ACHN (cell line): Measurements from ENCODE around the gene HES3.
A peak's percentile ranks its signal among the peaks of the same experiment; 100 is the strongest.

ENCODE experiments used
- DNase-seq: peaks from one replicate; pipeline ENCODE4 v3.0.0-alpha.2; 2015
- in situ Hi-C: cut with HindIII; loops from 2 replicates; pipeline ENCODE4 v1.10.0; 2017; ENCODE audit warnings: low sequenced_read_pairs, low pct_ligation_motif_present, low pct_unique_long_range_greater_than_20kb

The HES3 gene, protein sequence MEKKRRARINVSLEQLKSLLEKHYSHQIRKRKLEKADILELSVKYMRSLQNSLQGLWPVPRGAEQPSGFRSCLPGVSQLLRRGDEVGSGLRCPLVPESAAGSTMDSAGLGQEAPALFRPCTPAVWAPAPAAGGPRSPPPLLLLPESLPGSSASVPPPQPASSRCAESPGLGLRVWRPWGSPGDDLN

DNA sequence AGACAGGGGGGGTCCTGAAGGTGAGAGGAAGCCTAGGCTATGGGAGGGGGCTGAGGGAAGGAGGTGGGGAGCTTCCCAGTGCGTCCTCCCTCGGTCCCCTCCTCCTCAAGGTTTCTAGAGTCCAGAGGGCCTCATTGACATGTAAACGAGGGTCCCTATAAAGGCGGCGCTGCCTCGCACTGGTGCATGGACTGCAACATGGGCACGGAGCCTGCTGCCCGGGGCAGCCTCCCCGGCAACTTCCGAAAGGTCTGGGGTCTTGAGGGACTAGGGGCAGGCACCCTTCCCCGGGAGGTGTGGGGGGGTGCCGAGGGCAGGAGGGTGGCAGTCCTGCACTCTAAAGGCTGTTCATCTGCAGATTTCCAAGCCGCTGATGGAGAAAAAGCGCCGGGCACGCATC, at the start of gene HES3:
Gene HES3 (plus strand): TSS at position 187 of the 400 bp plus-strand sequence. CDS start 187 bp downstream, at position 374.
- in situ Hi-C loops = no loop called here
- DNase-seq = no peak

DNA sequence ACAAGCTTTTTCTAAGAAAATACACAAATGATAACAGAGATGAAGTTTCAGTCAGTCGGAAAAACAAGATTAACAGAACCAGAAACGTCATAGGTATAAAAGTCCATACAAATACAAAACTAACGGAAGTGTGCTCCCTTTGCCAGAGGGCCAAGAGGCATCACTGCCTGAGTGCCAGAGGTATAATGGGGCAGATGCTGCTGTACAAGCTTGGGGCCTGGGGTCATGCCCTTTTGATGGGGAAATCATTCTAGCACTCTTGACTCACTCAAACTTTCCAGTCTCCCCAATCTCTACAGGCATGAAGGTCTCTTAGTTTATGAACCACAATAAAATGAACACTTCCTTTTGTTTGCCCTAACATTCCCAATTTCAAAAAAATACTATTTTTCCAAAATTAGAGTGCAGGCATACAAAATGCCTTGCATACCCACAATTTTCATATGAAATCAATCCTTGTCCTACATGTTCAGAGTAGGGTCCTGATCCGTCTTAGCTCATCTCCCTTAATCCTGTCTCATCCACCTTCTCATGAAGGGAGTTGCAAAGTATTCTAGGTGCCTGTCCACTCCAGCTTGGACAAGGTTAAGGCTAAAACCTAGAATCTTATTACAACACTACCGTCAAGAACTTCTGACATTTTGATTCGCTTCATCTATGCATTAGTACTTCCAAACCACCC, 46.1 kb upstream of the HES3 start:
- no peak for DNase-seq
- in situ Hi-C loops = no loop called here

DNA sequence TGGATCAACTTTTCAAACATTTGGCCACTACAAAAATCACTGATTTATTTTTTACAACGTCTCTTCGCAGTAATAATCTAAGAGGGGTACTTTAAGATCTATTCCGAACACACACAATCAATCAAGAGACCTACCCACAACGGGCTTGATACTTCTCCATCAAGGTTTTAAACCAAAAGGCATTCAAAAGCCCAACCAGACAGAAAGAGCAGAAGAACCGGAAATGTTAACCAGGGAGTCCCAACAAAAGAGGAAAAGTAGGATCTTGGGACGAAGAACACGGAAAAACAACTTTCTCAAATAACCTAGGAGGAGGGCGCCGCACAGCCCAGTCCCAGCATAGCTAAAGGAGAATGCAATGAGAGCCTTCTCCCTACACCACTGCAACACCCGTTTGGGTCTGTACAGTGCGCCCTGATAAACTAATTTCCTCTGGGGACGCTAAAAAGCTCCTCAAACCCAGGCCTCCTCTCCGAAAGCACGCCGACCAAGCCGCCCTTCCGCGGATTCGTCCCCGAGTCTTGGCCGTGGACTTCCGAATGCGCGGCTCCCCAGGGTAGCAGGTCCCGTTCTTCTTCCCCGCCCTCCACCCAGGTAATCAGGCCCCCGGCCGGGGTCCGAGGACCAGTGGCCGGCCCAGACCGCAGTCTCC, 45.2 kb upstream of the HES3 start:
- no peak for DNase-seq
- in situ Hi-C loops = no loop called here

DNA sequence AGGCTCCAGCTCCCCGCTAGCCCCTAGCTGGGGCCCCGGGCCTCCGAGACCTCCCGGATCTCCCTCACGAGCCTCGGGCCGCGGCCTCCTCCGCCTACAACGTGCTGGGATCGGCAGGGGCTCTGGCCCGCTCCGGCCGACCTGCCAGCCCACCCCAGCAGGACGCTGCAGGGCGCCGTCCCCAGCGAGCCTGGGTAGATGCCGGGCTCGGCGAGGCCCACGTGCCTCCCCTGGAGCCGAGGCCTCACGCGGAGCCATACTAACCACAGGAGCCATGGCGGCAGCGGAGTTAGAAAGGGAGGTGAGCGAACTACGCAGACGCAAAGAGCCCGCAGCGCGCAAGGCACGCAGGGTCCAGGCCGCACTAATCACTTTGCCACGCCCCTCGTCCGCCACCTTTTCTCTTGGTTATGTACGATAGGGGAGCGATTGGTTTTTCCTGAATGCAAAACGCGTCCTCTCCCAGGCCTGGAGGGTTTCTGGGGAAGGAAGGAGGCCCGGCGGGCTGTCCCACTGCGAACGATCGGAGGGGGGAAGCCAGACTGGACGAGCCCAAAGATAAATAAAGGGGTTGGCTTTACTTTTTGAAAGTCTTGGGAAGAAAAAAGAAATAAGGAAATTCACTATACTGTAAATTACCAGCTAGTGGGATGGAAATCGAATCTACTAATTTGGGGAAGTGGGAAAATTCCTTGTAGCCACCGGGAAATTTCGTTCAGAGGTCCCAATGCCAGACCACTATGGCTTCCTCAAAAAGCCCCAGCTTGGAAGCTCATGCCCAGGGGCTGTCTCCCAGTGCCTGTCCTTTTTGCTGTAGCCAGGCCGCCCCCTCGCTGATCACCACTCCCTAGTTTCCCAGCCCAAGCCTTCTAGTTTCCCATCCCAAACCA, 44.4 kb upstream of the HES3 start, which contains the start of gene RPL22:
Gene RPL22 (minus strand): TSS at position 298 of the 890 bp plus-strand sequence. CDS start 22 bp downstream, at position 276.
- peak; percentile 98 for DNase-seq
- in situ Hi-C loops = no loop called here

DNA sequence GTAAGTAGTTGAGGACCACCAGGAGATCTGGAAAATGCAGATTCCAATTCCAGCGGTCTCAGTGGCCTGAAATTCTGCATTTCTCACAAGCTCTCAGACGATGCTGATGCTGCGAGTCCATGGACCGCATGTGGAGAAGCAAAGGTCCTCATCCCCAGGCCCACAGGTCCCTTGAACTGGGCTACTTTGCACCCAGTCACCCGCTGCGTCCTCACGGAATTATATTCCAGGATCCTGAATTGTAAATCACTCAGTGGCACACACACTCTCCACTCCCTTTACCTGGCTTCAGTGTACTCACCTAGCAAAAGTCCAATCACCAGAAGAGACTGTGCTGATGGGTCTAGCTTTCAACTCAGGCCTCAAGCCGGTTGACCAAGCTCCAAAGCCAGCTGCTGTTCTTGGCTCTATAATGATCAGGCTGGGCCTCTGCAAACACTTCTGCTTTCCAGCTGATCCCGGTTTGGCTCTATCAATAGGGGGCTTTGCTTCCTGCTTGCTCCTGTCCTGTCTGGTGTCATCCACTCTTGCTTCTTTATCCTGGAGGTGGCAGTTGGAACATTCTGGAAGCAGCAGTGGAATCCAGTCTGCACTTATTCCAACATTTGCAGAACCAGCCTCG, 43.7 kb upstream of the HES3 start:
- in situ Hi-C loops = no loop called here
- DNase-seq = no peak

DNA sequence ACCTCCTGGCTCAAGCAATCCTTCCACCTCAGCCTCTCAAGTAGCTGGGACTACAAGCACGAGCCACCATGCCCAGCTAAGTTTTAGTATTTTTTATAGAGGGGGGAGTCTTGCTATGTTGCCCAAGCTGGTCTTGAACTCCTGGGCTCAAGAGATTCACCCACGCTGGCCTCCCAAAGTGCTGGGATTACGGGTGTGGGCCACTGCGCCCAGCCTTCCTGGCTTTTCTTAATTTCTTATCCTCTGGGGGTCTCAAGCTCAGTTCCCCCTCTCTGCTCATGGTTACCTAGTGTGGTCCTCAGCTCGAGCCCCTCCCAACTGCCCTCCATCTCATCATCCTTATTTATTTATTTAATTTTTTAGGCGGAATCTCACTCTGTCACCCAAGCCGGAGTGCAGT, 41.7 kb upstream of the HES3 start:
- in situ Hi-C loops = no loop called here
- DNase-seq = no peak

DNA sequence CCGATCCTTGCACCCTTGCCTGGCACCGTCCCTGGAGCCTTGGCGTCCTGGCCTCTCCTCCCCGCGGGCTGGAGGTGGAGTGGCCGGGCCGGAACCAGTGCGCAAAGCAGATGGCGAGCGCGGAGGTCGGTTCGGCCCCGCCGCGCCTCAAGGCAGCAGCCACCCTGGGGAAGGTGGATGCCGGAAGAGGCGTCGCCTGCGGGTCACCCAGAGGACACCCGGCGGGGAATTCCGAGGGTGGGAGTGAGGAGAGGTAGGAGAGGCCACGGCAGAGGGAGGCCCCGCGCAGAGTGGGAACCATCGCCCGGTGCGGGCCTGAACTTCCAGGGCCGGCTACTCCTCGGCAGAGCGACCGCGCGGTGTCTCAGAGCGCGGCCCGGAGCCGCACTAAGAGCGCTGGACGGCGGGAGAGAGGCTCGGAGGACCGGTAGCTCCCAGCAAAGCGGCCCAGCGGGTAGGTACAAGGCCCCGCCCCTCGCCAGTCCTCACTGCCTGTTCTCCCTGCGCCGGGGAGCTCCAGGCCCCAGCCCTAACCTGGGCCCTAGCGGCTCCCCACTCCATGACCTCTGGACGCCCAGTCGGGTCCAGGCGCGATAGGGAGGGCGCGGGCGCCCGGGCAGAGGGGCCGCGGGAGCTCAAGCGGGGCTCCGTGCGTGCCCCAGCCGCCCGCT, 38.0 kb upstream of the HES3 start, which contains the start of gene RNF207:
Gene RNF207 (plus strand): TSS at position 271 of the 671 bp plus-strand sequence. CDS start 417 bp downstream, outside the sequence.
- DNase-seq = peak; percentile 75
- in situ Hi-C loops = no loop called here

DNA sequence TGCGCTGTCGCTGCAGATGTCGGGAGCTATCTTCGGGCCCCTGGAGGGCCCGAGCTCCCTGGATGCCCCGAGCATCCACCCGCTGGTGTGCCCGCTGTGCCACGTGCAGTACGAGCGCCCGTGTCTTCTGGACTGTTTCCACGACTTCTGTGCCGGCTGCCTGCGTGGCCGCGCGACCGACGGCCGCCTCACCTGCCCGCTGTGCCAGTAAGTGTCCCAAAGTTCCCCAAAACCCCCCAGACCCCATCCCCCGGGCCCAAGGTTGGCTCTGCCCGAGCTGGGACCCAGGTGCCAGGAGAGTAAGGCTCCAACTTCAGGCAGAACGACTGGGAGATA, 37.5 kb upstream of the HES3 start:
- DNase-seq = no peak
- in situ Hi-C loops = no loop called here

DNA sequence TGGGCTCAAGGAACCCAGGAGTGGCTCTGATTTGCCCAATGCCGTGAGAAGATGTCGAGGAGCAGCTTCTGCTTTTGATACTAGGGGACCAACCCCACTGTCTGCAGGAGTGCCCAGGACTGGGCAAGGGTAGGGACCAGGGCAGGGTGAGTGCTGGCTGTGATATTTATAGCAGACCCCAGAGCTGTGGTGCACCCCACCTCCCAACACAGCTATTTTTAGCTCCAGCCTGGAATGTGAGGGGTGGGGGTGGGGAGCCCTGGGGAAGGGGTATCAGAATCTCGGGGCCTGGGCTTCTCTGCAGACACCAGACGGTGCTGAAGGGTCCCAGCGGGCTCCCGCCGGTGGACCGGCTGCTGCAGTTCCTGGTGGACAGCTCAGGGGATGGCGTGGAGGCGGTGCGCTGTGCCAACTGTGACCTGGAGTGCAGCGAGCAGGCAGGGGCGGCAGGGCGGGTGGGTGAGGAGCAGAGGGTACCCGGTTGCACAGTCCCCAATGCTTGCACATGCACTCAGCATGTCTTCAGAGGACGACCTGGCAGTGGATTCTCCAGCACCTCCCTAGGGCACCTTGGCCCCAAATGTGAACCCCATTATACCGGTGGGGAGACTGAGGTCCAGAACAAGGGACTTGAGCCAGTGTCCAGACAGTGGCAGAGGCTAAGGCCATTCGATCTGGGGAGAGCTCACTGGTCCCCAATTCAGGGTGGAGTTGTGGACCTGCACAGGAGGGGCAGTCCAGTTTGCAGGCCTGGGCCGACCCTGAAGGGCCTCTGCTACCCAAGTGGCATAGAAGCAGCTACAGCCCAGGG, 36.7 kb upstream of the HES3 start:
- no peak for DNase-seq
- in situ Hi-C loops = no loop called here

DNA sequence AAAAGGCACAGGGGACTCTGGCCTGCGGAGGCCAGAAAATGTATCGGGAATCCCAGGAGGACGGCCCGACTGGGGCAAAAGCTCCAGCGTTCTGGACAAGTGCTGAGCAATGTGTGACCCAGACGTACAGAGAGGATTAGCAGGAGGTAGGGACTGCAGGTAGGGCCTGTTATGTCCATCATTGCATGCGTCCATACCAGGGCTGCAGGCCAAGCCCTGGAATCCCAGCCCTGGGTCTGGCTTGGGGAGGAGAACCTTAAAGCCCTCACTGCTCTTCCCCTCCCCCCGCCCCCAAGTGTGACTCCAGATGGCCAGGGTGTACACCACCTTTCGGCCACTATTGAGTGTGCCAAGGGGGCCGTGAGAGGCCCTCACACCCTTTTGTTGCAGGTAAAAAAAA, 36.1 kb upstream of the HES3 start:
- in situ Hi-C loops = no loop called here
- DNase-seq = no peak

DNA sequence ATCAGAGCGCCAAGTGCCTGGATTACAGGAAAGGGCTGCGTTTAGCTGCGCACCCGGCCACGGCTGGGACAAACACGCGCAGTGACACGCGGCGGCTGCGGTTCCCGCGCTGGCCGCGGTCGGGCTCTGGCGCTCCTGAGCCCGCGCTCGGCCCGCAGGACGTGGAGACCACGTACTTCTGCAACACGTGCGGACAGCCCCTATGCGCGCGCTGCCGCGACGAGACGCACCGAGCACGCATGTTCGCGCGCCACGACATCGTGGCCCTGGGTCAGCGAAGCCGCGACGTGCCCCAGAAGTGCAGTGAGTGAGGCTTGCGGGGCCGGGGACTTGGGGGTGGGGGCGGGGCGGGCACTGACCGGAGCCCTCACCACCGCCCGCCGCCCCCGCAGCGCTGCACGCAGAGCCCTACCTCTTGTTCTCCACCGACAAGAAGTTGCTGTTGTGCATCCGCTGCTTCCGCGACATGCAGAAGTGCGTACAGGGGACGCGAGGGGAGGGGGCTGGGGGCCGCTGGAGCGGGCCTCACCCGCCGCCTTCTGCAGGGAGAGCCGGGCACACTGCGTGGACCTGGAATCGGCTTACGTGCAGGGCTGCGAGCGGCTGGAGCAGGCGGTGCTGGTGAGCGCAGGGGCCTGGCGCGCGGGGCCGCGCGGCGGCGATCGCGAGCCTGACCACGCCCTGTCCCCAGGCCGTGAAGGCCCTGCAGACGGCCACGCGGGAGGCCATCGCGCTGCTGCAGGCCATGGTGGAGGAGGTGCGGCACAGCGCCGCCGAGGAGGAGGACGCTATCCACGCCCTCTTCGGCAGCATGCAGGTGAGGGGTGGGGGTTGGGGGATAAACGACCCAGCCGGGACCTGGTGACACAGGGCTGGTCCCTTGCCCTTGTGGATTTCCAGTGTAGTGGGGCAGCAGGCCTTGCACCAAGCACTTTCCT, 35.0 kb upstream of the HES3 start:
- in situ Hi-C loops = no loop called here
- DNase-seq = no peak

DNA sequence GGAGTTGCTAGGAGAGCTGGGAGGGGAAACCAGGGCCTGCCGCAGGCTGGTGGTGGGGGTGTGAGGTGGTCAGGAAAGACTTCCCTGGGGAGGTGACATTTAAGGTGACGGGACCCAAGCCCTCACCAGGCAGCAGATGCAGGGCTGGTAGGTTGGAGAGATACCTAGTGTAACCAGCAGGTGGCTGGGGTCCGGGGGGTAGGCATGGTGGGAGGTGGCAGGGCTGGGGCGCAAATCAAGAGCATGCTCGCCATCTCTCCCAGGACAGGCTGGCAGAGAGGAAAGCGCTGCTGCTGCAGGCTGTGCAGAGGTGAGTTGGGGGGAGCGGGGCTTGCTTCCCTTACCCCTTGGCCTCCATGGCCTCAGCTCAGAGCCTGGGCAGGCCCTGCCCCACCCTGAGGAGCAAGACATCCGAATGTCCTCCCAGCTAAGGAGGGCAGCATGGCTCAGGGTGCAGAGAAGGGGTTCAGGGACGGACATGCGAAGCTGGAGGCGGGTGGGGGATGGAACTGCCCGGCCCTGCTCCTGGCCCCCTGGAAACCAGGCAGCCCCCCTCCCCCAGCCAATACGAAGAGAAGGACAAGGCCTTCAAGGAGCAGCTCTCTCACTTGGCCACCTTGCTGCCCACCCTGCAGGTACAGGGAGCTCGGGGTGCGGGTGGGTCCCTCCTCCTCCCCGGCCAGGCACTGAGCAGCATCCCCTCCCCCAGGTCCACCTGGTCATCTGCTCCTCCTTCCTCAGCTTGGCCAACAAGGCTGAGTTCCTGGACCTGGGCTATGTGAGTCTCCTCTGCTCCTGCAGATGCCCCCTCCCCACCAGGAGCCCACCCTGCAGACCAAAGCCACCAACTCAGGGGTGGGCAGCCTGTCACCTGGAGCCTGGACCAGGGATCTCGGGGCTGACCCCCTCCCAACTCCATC, 34.1 kb upstream of the HES3 start:
- in situ Hi-C loops = no loop called here
- DNase-seq = no peak

DNA sequence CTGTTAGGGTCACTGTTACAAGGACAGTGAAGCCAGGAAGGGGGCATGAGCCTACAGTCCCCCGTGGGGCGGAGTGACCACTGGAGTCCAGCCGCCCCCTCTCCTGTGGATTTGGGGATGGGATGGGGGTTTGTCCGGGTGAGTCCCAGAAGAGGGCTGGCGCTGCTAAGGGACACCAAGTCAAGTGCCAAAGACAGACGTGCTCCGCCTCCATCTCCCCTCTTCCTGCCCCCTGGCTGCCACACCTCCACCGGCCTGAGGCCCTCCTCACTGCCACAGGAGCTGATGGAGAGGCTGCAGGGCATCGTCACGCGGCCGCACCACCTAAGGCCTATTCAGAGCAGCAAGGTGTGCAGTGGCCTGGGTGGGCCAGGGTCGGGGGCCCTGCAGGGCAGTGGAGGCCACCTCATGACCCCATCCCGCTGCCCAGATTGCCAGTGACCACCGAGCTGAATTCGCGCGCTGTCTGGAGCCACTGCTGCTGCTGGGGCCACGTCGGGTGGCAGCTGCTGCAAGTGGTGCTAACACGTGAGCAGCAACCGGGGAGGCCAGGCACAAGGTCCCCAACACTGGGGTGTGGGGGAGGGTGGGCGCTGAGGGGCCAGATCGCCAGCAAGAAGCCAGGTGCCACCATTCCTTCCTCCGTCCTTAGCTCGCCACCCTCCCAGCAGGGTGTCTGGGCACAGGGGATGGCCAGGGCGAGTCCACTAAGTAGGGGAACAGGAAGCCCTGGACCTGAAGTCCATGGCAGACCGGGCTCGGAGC, 33.2 kb upstream of the HES3 start:
- in situ Hi-C loops = no loop called here
- DNase-seq = no peak

DNA sequence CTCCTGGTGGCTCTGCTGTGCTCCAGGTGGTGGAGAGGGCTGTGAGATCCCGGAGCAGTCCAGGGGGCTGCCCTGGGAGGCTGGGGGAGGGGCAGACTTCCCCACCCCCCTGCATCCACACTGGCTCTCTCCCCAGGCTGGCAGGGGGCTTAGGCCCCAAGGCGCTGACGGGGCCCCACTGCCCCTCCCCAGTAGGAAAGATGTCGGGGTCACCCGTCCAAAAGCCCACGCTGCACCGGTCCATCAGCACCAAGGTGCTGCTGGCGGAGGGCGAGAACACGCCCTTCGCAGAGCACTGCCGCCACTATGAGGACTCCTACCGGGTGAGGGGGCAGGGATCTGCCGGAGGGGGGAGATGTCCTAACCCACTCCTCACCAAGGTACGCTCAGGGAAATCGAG, 32.2 kb upstream of the HES3 start:
- in situ Hi-C loops = no loop called here
- no peak for DNase-seq
